Measurements from ENCODE around the gene RAB3GAP1. TPM values are rescaled to one million over a fixed set of nuclear protein-coding genes. Genes with fewer than 3 reads are reported as not detected.
"Not testable (repeated sequence)": the region's sequence is repeated elsewhere in the genome, so short reads cannot be mapped to it uniquely, and the experiment has no call there.

The RAB3GAP1 gene
- total RNA-seq (2014; rRNA removed; shearing (Covaris generic)), result 29.7 and 42.7 TPM in 2 replicates

- DNase-seq, result peak; percentile 93
- no peaks in the 10 kb centered on the region for H3K27me3 ChIP-seq (ENCODE audit: control insufficient read depth, insufficient read depth, low read length)
- peak within 1 kb of the TSS; percentile 92 for H3K4me3 ChIP-seq (ENCODE audit: insufficient read depth, low read depth, low read length)
- no peaks in the 10 kb centered on the region for H3K36me3 ChIP-seq (replicated peaks; ENCODE audit: control insufficient read depth, insufficient read depth, low read length)
Observed at GRCh38 chr2:135052042-135052876, at the start of gene RAB3GAP1. TSS of gene RAB3GAP1 (plus strand) at chr2:135052292. CDS start at chr2:135052308, 16 bp downstream.

GRCh38 chr2:135002836-135003235, 49.3 kb upstream of the RAB3GAP1 start:
- DNase-seq, result no peak
- no peaks in the 10 kb centered on the region for H3K36me3 ChIP-seq (replicated peaks; ENCODE audit: control insufficient read depth, insufficient read depth, low read length)
- H3K4me3 ChIP-seq (ENCODE audit: insufficient read depth, low read depth, low read length), result no peak overlapping the region
- H3K27me3 ChIP-seq (ENCODE audit: control insufficient read depth, insufficient read depth, low read length), result no peaks in the 10 kb centered on the region; the same call in 1 of the 2 replicates

- no peaks in the 10 kb centered on the region; the same call in 1 of the 2 replicates for H3K27me3 ChIP-seq (ENCODE audit: control insufficient read depth, insufficient read depth, low read length)
- peak; percentile 80 for DNase-seq
- no peak overlapping the region for H3K4me3 ChIP-seq (ENCODE audit: insufficient read depth, low read depth, low read length)
- no peaks in the 10 kb centered on the region for H3K36me3 ChIP-seq (replicated peaks; ENCODE audit: control insufficient read depth, insufficient read depth, low read length)
Observed at GRCh38 chr2:135004005-135004746, 47.9 kb upstream of the RAB3GAP1 start.

GRCh38 chr2:135005753-135006152, 46.3 kb upstream of the RAB3GAP1 start:
- Histone ChIP-seq H3K27me3 (ENCODE audit: control insufficient read depth, insufficient read depth, low read length) (no peaks in the 10 kb centered on the region; the same call in 1 of the 2 replicates), H3K4me3 (ENCODE audit: insufficient read depth, low read depth, low read length) (no peak overlapping the region), H3K36me3 (replicated peaks; ENCODE audit: control insufficient read depth, insufficient read depth, low read length) (no peaks in the 10 kb centered on the region)
- DNase-seq, result peak; percentile 52

- no peaks in the 10 kb centered on the region for H3K36me3 ChIP-seq (replicated peaks; ENCODE audit: control insufficient read depth, insufficient read depth, low read length)
Observed at GRCh38 chr2:135009339-135009738, 42.8 kb upstream of the RAB3GAP1 start.

GRCh38 chr2:135010200-135010942, 41.7 kb upstream of the RAB3GAP1 start:
- Histone ChIP-seq H3K27me3 (ENCODE audit: control insufficient read depth, insufficient read depth, low read length) (no peaks in the 10 kb centered on the region), H3K4me3 (ENCODE audit: insufficient read depth, low read depth, low read length) (no peak overlapping the region), H3K36me3 (replicated peaks; ENCODE audit: control insufficient read depth, insufficient read depth, low read length) (no peaks in the 10 kb centered on the region)
- no peak for DNase-seq

More at GRCh38 chr2:135009339-135009738, 42.8 kb upstream of the RAB3GAP1 start:
- DNase-seq, result no peak
- no peaks in the 10 kb centered on the region; the same call in 1 of the 2 replicates for H3K27me3 ChIP-seq (ENCODE audit: control insufficient read depth, insufficient read depth, low read length)
- no peak overlapping the region for H3K4me3 ChIP-seq (ENCODE audit: insufficient read depth, low read depth, low read length)

- Histone ChIP-seq H3K36me3 (replicated peaks; ENCODE audit: control insufficient read depth, insufficient read depth, low read length) (no peaks in the 10 kb centered on the region), H3K27me3 (ENCODE audit: control insufficient read depth, insufficient read depth, low read length) (no peaks in the 10 kb centered on the region), H3K4me3 (ENCODE audit: insufficient read depth, low read depth, low read length) (no peak overlapping the region)
- DNase-seq, result no peak
Observed at GRCh38 chr2:135011633-135012032, 40.5 kb upstream of the RAB3GAP1 start.

- no peak overlapping the region for H3K4me3 ChIP-seq (ENCODE audit: insufficient read depth, low read depth, low read length)
- H3K27me3 ChIP-seq (ENCODE audit: control insufficient read depth, insufficient read depth, low read length), result no peaks in the 10 kb centered on the region
- H3K36me3 ChIP-seq (replicated peaks; ENCODE audit: control insufficient read depth, insufficient read depth, low read length), result no peaks in the 10 kb centered on the region
- DNase-seq, result no peak
Observed at GRCh38 chr2:135021618-135022017, 30.5 kb upstream of the RAB3GAP1 start.

GRCh38 chr2:135022952-135023880, 28.9 kb upstream of the RAB3GAP1 start:
- Histone ChIP-seq H3K27me3 (ENCODE audit: control insufficient read depth, insufficient read depth, low read length) (no peaks in the 10 kb centered on the region), H3K36me3 (replicated peaks; ENCODE audit: control insufficient read depth, insufficient read depth, low read length) (no peaks in the 10 kb centered on the region), H3K4me3 (ENCODE audit: insufficient read depth, low read depth, low read length) (no peak overlapping the region)
- DNase-seq, result no peak

GRCh38 chr2:135023886-135024485, 28.1 kb upstream of the RAB3GAP1 start:
- no peak overlapping the region for H3K4me3 ChIP-seq (ENCODE audit: insufficient read depth, low read depth, low read length)
- no peak for DNase-seq
- no peaks in the 10 kb centered on the region for H3K27me3 ChIP-seq (ENCODE audit: control insufficient read depth, insufficient read depth, low read length)
- no peaks in the 10 kb centered on the region for H3K36me3 ChIP-seq (replicated peaks; ENCODE audit: control insufficient read depth, insufficient read depth, low read length)

GRCh38 chr2:135029481-135030134, 22.5 kb upstream of the RAB3GAP1 start:
- no peaks in the 10 kb centered on the region for H3K27me3 ChIP-seq (ENCODE audit: control insufficient read depth, insufficient read depth, low read length)
- H3K36me3 ChIP-seq (replicated peaks; ENCODE audit: control insufficient read depth, insufficient read depth, low read length), result no peaks in the 10 kb centered on the region
- no peak for DNase-seq
- no peak overlapping the region for H3K4me3 ChIP-seq (ENCODE audit: insufficient read depth, low read depth, low read length)

GRCh38 chr2:135030826-135031225, 21.3 kb upstream of the RAB3GAP1 start:
- Histone ChIP-seq H3K36me3 (replicated peaks; ENCODE audit: control insufficient read depth, insufficient read depth, low read length) (no peaks in the 10 kb centered on the region), H3K27me3 (ENCODE audit: control insufficient read depth, insufficient read depth, low read length) (no peaks in the 10 kb centered on the region), H3K4me3 (ENCODE audit: insufficient read depth, low read depth, low read length) (no peak overlapping the region)
- peak; percentile 52 for DNase-seq

GRCh38 chr2:135033216-135033615, 18.9 kb upstream of the RAB3GAP1 start:
- not testable (repeated sequence) for H3K27me3 ChIP-seq (ENCODE audit: control insufficient read depth, insufficient read depth, low read length); DNase-seq; H3K4me3 ChIP-seq (ENCODE audit: insufficient read depth, low read depth, low read length); H3K36me3 ChIP-seq (replicated peaks; ENCODE audit: control insufficient read depth, insufficient read depth, low read length)
